HepG2 (cell line): Measurements from ENCODE around the gene UBAC2. TPM values are rescaled to one million over a fixed set of nuclear protein-coding genes. Genes with fewer than 3 reads are reported as not detected.

ENCODE experiments used
- AGO2 ChIP-seq: fragments of 200-400 bp; formaldehyde crosslinking; optimal IDR thresholded peaks from 2 replicates; pipeline ENCODE3; 2017; ENCODE audit warnings: mild to moderate bottlenecking, low read depth, low read length, moderate library complexity
- ARID2 ChIP-seq: sonication (generic); formaldehyde crosslinking; IDR thresholded peaks from 2 replicates; pipeline ENCODE4 v1.8.1; 2022; ENCODE audit warnings: mild to moderate bottlenecking, missing genetic modification reagents, borderline replicate concordance
- BHLHE40 ChIP-seq: IDR thresholded peaks from 2 replicates; pipeline ENCODE4 v1.6.1; 2011; ENCODE audit warnings: low read length, improper control_type of control experiment
- FOXK1 ChIP-seq: sonication (generic); formaldehyde crosslinking; IDR thresholded peaks from 2 replicates; pipeline ENCODE4 v1.4.0; 2020; ENCODE audit warnings: low read depth, missing genetic modification reagents, borderline replicate concordance
- HCFC1 ChIP-seq: fragments of 150-350 bp; IDR thresholded peaks from 2 replicates; pipeline ENCODE4 v1.6.1; 2014; ENCODE audit warnings: low read depth, low read length
- HMG20B ChIP-seq: conservative IDR thresholded peaks from 2 replicates; pipeline ENCODE4 v1.6.1; 2016; ENCODE audit warnings: missing genetic modification reagents, missing compliant biosample characterization
- HNRNPLL ChIP-seq: fragments of 200-400 bp; formaldehyde crosslinking; IDR thresholded peaks from 2 replicates; pipeline ENCODE4 v1.6.1; 2017; ENCODE audit warnings: mild to moderate bottlenecking, low read depth, low read length; ENCODE audit not compliant: poor library complexity, severe bottlenecking
- HOXD1 ChIP-seq: sonication (generic); formaldehyde crosslinking; IDR thresholded peaks from 2 replicates; pipeline ENCODE4 v1.5.0; 2020; ENCODE audit warnings: missing genetic modification reagents
- MAFF ChIP-seq: IDR thresholded peaks from 2 replicates; pipeline ENCODE4 v1.6.1; 2011; ENCODE audit warnings: low read depth, low read length, improper control_type of control experiment
- MXD4 ChIP-seq: IDR thresholded peaks from 2 replicates; pipeline ENCODE4 v1.6.1; 2016; ENCODE audit warnings: mild to moderate bottlenecking, missing biosample characterization, missing genetic modification reagents
- NR2F1 ChIP-seq, 2 experiments: fragments of 450-650 bp in 1 of 2; formaldehyde crosslinking in 1 of 2; IDR thresholded peaks; 2 replicates each; pipeline versions ENCODE4 v1.5.0 to v1.6.1; 2016 to 2020; ENCODE audit warnings: mild to moderate bottlenecking in 1 of 2, missing compliant biosample characterization in 1 of 2, missing genetic modification reagents in 1 of 2, moderate library complexity in 1 of 2
- PLRG1 ChIP-seq: fragments of 450-650 bp; conservative IDR thresholded peaks from 2 replicates; pipeline ENCODE4 v1.6.1; 2016
- RAD51 ChIP-seq: fragments of 450-650 bp; IDR thresholded peaks from 2 replicates; pipeline ENCODE4 v1.6.1; 2016; ENCODE audit warnings: borderline replicate concordance
- REL ChIP-seq: sonication (generic); formaldehyde crosslinking; conservative IDR thresholded peaks from 2 replicates; pipeline ENCODE4 v1.8.0; 2022; ENCODE audit warnings: mild to moderate bottlenecking, missing genetic modification reagents, moderate library complexity
- ZNF263 ChIP-seq: sonication (generic); formaldehyde crosslinking; IDR thresholded peaks from 2 replicates; pipeline ENCODE4 v1.4.0; 2020; ENCODE audit warnings: missing genetic modification reagents
- ZNF329 ChIP-seq: sonication (generic); formaldehyde crosslinking; IDR thresholded peaks from 2 replicates; pipeline ENCODE4 v1.9.0; 2021; ENCODE audit warnings: low read depth, mild to moderate bottlenecking, missing genetic modification reagents
- ZNF484 ChIP-seq: sonication (generic); formaldehyde crosslinking; IDR thresholded peaks from 2 replicates; pipeline ENCODE4 v1.5.1; 2020; ENCODE audit warnings: mild to moderate bottlenecking, low read depth, missing genetic modification reagents, borderline replicate concordance
- ZNF510 ChIP-seq: sonication (generic); formaldehyde crosslinking; IDR thresholded peaks from 2 replicates; pipeline ENCODE4 v1.4.0; 2020; ENCODE audit warnings: low read depth, mild to moderate bottlenecking, missing genetic modification reagents
- ZNF713 ChIP-seq: sonication (generic); formaldehyde crosslinking; IDR thresholded peaks from 2 replicates; pipeline ENCODE4 v1.4.0; 2020; ENCODE audit warnings: mild to moderate bottlenecking, missing genetic modification reagents
- ZNF747 ChIP-seq: sonication (generic); formaldehyde crosslinking; IDR thresholded peaks from 2 replicates; pipeline ENCODE4 v1.8.1; 2023; ENCODE audit warnings: missing genetic modification reagents, mild to moderate bottlenecking, borderline replicate concordance
- ZNF879 ChIP-seq: sonication (generic); formaldehyde crosslinking; IDR thresholded peaks from 2 replicates; pipeline ENCODE4 v1.8.1; 2023; ENCODE audit warnings: missing genetic modification reagents
- polyA plus RNA-seq, 8 experiments: library from polyadenylated mRNA; depleted of rRNA in 3 of 8; stranded (reverse) in 7 of 8; unstranded in 1 of 8; fragments of >200 nt; fragmentation: Illumina TruSeq in 4 of 8; extraction: Trizol in 4 of 8; gene quantifications; 2 replicates each; pipeline versions ENCODE4 v1.2.1 to v1.2.3, GENCODE V29; 2011 to 2016; ENCODE audit warnings: low read depth in 4 of 8, missing spikeins in 1 of 8, mixed read lengths in 1 of 8; ENCODE audit not compliant: insufficient read depth in 1 of 8
- total RNA-seq, 5 experiments: library from RNA; depleted of rRNA; stranded (reverse); fragments of >200 nt; fragmentation: Illumina TruSeq; extraction: Trizol; gene quantifications; 2 replicates each; pipeline ENCODE4 v1.2.3, GENCODE V29; 2016; ENCODE audit warnings: low read depth in 1 of 5
- TF ChIP-seq, protein P1 (sequence below): sonication (generic); formaldehyde crosslinking; IDR thresholded peaks from 2 replicates; pipeline ENCODE4 v1.4.0; 2020; ENCODE audit warnings: missing genetic modification reagents
- TF ChIP-seq, protein P2 (sequence below): sonication (generic); formaldehyde crosslinking; IDR thresholded peaks from 2 replicates; pipeline ENCODE4 v1.4.0; 2020; ENCODE audit warnings: missing genetic modification reagents

UBAC2 gene
- total and polyA plus RNA-seq, 2 of the 13 experiments (the other 11 are each of a cell fraction or from before 2014, with no cell fraction given): 61.3 to 80.8 TPM

DNA sequence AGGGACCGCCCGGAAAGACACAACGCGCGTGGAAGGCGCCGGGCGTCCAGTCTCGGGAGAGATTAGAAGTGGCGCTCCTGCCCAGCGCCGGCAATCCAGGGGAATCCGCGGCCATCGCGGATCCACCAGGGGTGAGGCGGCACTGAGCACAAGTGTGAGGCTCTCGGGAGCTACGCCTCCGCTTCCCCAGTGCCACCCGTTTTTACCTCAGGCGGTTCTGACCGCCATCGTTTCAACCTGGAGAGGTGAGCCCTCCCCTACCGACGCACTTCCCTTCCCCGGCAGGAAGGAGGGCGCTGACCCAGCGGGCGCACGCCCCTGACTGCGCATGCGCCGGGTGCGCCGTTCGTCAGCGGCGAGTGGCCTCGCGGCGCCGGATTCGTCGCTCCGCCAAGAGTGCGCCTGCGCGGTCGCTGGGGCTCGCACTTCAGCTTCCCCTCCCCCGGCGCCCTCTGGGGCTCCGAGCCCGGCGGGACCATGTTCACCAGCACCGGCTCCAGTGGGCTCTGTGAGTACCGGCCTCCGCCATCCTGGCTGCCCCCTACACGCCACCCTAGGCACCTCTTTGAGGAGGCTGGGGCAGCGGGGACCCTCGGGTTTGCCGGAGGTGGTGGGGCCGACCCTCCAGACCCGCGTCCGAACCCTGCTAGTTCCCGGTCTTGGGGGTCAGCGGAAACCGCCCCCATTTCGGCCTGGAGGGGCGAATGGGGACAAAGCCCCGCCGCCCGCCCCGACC is at the start of gene UBAC2 (continued):
- TF ChIP-seq, protein P1, sequence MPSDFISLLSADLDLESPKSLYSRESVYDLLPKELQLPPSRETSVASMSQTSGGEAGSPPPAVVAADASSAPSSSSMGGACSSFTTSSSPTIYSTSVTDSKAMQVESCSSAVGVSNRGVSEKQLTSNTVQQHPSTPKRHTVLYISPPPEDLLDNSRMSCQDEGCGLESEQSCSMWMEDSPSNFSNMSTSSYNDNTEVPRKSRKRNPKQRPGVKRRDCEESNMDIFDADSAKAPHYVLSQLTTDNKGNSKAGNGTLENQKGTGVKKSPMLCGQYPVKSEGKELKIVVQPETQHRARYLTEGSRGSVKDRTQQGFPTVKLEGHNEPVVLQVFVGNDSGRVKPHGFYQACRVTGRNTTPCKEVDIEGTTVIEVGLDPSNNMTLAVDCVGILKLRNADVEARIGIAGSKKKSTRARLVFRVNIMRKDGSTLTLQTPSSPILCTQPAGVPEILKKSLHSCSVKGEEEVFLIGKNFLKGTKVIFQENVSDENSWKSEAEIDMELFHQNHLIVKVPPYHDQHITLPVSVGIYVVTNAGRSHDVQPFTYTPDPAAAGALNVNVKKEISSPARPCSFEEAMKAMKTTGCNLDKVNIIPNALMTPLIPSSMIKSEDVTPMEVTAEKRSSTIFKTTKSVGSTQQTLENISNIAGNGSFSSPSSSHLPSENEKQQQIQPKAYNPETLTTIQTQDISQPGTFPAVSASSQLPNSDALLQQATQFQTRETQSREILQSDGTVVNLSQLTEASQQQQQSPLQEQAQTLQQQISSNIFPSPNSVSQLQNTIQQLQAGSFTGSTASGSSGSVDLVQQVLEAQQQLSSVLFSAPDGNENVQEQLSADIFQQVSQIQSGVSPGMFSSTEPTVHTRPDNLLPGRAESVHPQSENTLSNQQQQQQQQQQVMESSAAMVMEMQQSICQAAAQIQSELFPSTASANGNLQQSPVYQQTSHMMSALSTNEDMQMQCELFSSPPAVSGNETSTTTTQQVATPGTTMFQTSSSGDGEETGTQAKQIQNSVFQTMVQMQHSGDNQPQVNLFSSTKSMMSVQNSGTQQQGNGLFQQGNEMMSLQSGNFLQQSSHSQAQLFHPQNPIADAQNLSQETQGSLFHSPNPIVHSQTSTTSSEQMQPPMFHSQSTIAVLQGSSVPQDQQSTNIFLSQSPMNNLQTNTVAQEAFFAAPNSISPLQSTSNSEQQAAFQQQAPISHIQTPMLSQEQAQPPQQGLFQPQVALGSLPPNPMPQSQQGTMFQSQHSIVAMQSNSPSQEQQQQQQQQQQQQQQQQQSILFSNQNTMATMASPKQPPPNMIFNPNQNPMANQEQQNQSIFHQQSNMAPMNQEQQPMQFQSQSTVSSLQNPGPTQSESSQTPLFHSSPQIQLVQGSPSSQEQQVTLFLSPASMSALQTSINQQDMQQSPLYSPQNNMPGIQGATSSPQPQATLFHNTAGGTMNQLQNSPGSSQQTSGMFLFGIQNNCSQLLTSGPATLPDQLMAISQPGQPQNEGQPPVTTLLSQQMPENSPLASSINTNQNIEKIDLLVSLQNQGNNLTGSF (CRISPR knock-in tag): no peak; the same call in 1 of the 2 replicates
- no peak for TF ChIP-seq BHLHE40
- TF ChIP-seq ZNF510 (CRISPR knock-in tag): no peak
- no peak for TF ChIP-seq RAD51
- TF ChIP-seq ZNF713 (CRISPR knock-in tag): 0 out of 2 replicates have a peak, but pooled peaks have one; percentile 54
- no peak for TF ChIP-seq ZNF747 (CRISPR knock-in tag)
- TF ChIP-seq ZNF879 (CRISPR knock-in tag): no peak
- 0 out of 2 replicates have a peak, but pooled peaks have one; percentile 2 for TF ChIP-seq MXD4 (CRISPR knock-in tag)
- no peak for TF ChIP-seq NR2F1 (CRISPR knock-in tag; IDR thresholded peaks at IDR 0.05)
- TF ChIP-seq MAFF: no peak
- no peak for TF ChIP-seq HMG20B (CRISPR knock-in tag)
- TF ChIP-seq ZNF484 (CRISPR knock-in tag): no peak
- TF ChIP-seq HOXD1 (CRISPR knock-in tag): peak; percentile 59; the same call in 1 of the 2 replicates
- no peak for TF ChIP-seq FOXK1 (CRISPR knock-in tag)
- TF ChIP-seq ARID2 (CRISPR knock-in tag): no peak
- TF ChIP-seq ZNF329 (CRISPR knock-in tag): no peak; the same call in 1 of the 2 replicates
- no peak for TF ChIP-seq PLRG1
- TF ChIP-seq, protein P2, sequence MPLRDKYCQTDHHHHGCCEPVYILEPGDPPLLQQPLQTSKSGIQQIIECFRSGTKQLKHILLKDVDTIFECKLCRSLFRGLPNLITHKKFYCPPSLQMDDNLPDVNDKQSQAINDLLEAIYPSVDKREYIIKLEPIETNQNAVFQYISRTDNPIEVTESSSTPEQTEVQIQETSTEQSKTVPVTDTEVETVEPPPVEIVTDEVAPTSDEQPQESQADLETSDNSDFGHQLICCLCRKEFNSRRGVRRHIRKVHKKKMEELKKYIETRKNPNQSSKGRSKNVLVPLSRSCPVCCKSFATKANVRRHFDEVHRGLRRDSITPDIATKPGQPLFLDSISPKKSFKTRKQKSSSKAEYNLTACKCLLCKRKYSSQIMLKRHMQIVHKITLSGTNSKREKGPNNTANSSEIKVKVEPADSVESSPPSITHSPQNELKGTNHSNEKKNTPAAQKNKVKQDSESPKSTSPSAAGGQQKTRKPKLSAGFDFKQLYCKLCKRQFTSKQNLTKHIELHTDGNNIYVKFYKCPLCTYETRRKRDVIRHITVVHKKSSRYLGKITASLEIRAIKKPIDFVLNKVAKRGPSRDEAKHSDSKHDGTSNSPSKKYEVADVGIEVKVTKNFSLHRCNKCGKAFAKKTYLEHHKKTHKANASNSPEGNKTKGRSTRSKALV (CRISPR knock-in tag): no peak
- peak; percentile 45; the same call in 1 of the 2 replicates for TF ChIP-seq ZNF263 (CRISPR knock-in tag)
- peak; percentile 55 for TF ChIP-seq HNRNPLL
- no peak for TF ChIP-seq REL (CRISPR knock-in tag)
- no peak; the same call in 1 of the 2 replicates for TF ChIP-seq HCFC1
- peak; percentile 92 for TF ChIP-seq AGO2
